IMR-90 (cell line): ENCODE results near the gene PRUNE2.

Experiments
- CTCF ChIP-seq: conservative IDR thresholded peaks from 2 replicates; pipeline ENCODE4 v1.5.1; 2012; ENCODE audit warnings: mild to moderate bottlenecking, low read depth, low read length, improper control_type of control experiment
- MAZ ChIP-seq: IDR thresholded peaks from 2 replicates; pipeline ENCODE4 v1.6.1; 2012; ENCODE audit warnings: low read depth, mild to moderate bottlenecking, low read length, improper control_type of control experiment, moderate library complexity, borderline replicate concordance
- POLR2A ChIP-seq: IDR thresholded peaks from 2 replicates; pipeline ENCODE4 v1.6.1; 2012; ENCODE audit warnings: mild to moderate bottlenecking, low read depth, low read length

- TF ChIP-seq MAZ (no peak), CTCF (no peak), POLR2A (no peak)
Measured at GRCh38 chr9:76697081-76697480, 208.8 kb downstream of the PRUNE2 start.
